ENCODE data around the gene WDR88.

- TF ChIP-seq POLR2AphosphoS5 (IDR thresholded peaks at IDR 0.05; ENCODE audit: low read depth, low read length) = no peak
- no peak for TF ChIP-seq POLR2A (IDR thresholded peaks at IDR 0.05; ENCODE audit: low read depth, low read length)
- TF ChIP-seq TAF1 (IDR thresholded peaks at IDR 0.05; ENCODE audit: low read depth, low read length) = no peak
- TF ChIP-seq PAX5 (IDR thresholded peaks at IDR 0.05; ENCODE audit: insufficient read depth, low read length, severe bottlenecking) = no peak
- TF ChIP-seq SPI1 (IDR thresholded peaks at IDR 0.05; ENCODE audit: low read depth, low read length) = no peak
These were observed 41.7 kb upstream of the WDR88 start for GRCh38 chr19:33090179-33090578.

All from GM12891 (cell line).